Immature natural killer cell (primary cell): ENCODE measurements around the gene TMEM107. TPM values are rescaled to one million over a fixed set of nuclear protein-coding genes. Genes with fewer than 3 reads are reported as not detected.

Source experiments
- DNase-seq, 3 donors: peaks; one replicate each; pipeline ENCODE4 v3.0.0; 2022; ENCODE audit warnings: mixed read lengths in 1 of 3
- H3K27ac Mint-ChIP-seq, 6 donors: one replicate each; pipeline ENCODE4 v1.8.0; 2020; ENCODE audit warnings: mixed read lengths in 6 of 6, mild to moderate bottlenecking in 5 of 6, inconsistent platforms in 4 of 6, moderate library complexity in 3 of 6
- H3K27me3 Mint-ChIP-seq, 3 donors: one replicate each; pipeline ENCODE4 v1.8.0; 2020 to 2021; ENCODE audit warnings: low read depth in 3 of 3, mild to moderate bottlenecking in 3 of 3, mixed read lengths in 3 of 3, moderate library complexity in 3 of 3, inconsistent platforms in 1 of 3
- H3K36me3 Mint-ChIP-seq, 3 donors: one replicate each; pipeline ENCODE4 v1.8.0; 2020; ENCODE audit warnings: mixed read lengths in 3 of 3, inconsistent platforms in 2 of 3, mild to moderate bottlenecking in 2 of 3
- H3K4me1 Mint-ChIP-seq, 2 donors: one replicate each; pipeline ENCODE4 v1.8.0; 2020; ENCODE audit warnings: inconsistent platforms in 2 of 2, mild to moderate bottlenecking in 2 of 2, mixed read lengths in 2 of 2, moderate library complexity in 1 of 2
- H3K4me3 Mint-ChIP-seq, 5 donors: one replicate each; pipeline ENCODE4 v1.8.0; 2020; ENCODE audit warnings: mild to moderate bottlenecking in 5 of 5, mixed read lengths in 5 of 5, inconsistent platforms in 3 of 5, moderate library complexity in 3 of 5
- H3K9me3 Mint-ChIP-seq, 6 donors: one replicate each; pipeline ENCODE4 v1.8.0; 2020; ENCODE audit warnings: mild to moderate bottlenecking in 6 of 6, mixed read lengths in 6 of 6, inconsistent platforms in 4 of 6, moderate library complexity in 3 of 6
- polyA plus RNA-seq, 3 donors: library from polyadenylated mRNA; unstranded; fragments of 300-500 nt; fragmentation: Illumina TruSeq; gene quantifications; one replicate each; pipeline ENCODE4 v1.2.3, GENCODE V29; 2021

The TMEM107 gene
- polyA plus RNA-seq, 3 donors from 2014 or later, result 53.3 to 69.3 (median 64.0) TPM

GRCh38 chr17:8137645-8138373, 38.4 kb downstream of the TMEM107 start:
- H3K4me3 Mint-ChIP-seq, result no peak overlapping the region
- no peaks in the 10 kb centered on the region for H3K9me3 Mint-ChIP-seq
- H3K27me3 Mint-ChIP-seq, result peaks cover 8 to 22% (median 20%) of the 10 kb centered on the region in 3 donors
- peaks cover 0 to 1% of the 10 kb centered on the region in 2 donors for H3K4me1 Mint-ChIP-seq
- no peak overlapping the region for H3K27ac Mint-ChIP-seq
- no peak for DNase-seq
- H3K36me3 Mint-ChIP-seq, result peaks cover 0 to 3% (median 0%) of the 10 kb centered on the region in 3 donors

GRCh38 chr17:8133941-8134340, 42.2 kb downstream of the TMEM107 start:
- no peak for DNase-seq
- Mint-ChIP-seq H3K36me3 (no peaks in the 10 kb centered on the region), H3K4me1 (peaks cover 0 to 1% of the 10 kb centered on the region in 2 donors), H3K27me3 (peaks cover 3 to 8% (median 6%) of the 10 kb centered on the region in 3 donors), H3K4me3 (no peak overlapping the region), H3K27ac (no peak overlapping the region), H3K9me3 (no peaks in the 10 kb centered on the region)

- H3K27me3 Mint-ChIP-seq, result peaks cover 3 to 8% (median 7%) of the 10 kb centered on the region in 3 donors
- H3K4me1 Mint-ChIP-seq, result peaks cover 0 to 1% of the 10 kb centered on the region in 2 donors
- no peak for DNase-seq
- H3K9me3 Mint-ChIP-seq, result no peaks in the 10 kb centered on the region
- no peaks in the 10 kb centered on the region for H3K36me3 Mint-ChIP-seq
- H3K4me3 Mint-ChIP-seq, result no peak overlapping the region
- H3K27ac Mint-ChIP-seq, result no peak overlapping the region
Observed at GRCh38 chr17:8133399-8133798, 42.8 kb downstream of the TMEM107 start.

DNA sequence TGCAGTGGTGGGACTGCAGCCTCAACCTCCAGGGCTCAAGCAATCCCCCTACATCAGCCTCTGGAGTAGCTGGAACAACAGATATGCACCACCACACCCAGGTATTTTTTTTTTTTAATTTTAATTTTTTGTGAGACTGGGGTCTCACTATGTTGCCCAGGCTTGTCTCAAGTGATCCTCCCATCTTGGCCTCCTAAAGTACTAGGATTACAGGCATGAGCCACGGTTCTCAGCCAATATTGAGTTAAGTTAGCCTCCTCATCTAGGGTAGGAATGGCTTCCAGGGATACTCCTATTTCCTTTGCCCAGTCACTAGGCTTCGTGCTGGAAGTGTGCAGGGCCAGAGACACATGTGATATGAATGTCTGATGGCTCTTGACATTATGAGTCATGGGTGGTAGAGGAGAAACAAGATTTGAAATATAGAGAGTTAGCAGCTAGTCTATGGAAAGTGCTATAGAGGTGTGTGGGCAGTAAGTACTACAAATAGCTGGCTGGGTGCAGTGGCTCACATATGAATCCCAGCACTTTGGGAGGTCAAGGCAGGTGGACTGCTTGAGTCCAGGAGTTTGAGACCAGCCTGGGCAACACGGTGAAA, 44.2 kb downstream of the TMEM107 start:
- Mint-ChIP-seq H3K4me3 (no peak overlapping the region), H3K36me3 (no peaks in the 10 kb centered on the region), H3K27ac (no peak overlapping the region), H3K27me3 (peaks cover 5 to 12% (median 11%) of the 10 kb centered on the region in 3 donors), H3K4me1 (peaks cover 5% of the 10 kb centered on the region in 2 donors), H3K9me3 (no peaks in the 10 kb centered on the region)
- DNase-seq, result no peak

DNA sequence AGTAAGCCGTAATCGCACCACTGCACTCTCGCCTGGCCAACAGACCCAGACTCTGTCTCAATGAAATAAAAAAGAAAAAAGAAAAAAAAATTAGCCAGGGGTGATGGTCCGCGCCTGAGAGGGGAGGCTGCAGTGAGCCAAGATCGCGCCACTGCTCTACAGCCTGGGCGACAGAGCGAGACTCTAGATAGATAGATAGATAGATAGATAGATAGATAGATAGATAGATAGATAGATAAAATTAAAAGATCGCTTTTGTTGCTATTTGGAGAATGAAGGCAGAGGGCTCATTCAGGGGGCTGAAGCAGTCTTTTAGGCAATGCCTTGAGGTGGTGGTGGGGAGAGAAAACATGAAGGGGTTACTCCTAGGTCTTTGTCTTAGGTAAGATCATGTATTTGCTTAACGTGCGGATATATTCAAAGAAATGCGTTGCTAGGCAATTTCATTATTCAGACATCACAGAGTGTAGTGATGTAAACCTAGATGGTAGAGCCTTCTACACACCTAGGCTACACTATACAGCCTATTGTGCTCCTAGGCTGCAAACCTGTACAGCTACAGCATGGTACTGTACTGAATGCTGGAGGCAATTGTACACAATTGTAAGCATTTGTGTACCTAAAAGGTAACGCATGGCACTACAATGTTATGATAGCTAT, 47.9 kb downstream of the TMEM107 start:
- H3K4me3 Mint-ChIP-seq, result peak overlapping the region in 3 of 5 donors; percentile 27 to 30 (median 29)
- H3K4me1 Mint-ChIP-seq, result peaks cover 35 to 42% of the 10 kb centered on the region in 2 donors
- no peak overlapping the region for H3K27ac Mint-ChIP-seq
- H3K9me3 Mint-ChIP-seq, result peaks cover 0 to 2% (median 0%) of the 10 kb centered on the region in 6 donors
- H3K36me3 Mint-ChIP-seq, result no peaks in the 10 kb centered on the region
- H3K27me3 Mint-ChIP-seq, result peaks cover 34 to 43% (median 41%) of the 10 kb centered on the region in 3 donors
- no peak for DNase-seq

DNA sequence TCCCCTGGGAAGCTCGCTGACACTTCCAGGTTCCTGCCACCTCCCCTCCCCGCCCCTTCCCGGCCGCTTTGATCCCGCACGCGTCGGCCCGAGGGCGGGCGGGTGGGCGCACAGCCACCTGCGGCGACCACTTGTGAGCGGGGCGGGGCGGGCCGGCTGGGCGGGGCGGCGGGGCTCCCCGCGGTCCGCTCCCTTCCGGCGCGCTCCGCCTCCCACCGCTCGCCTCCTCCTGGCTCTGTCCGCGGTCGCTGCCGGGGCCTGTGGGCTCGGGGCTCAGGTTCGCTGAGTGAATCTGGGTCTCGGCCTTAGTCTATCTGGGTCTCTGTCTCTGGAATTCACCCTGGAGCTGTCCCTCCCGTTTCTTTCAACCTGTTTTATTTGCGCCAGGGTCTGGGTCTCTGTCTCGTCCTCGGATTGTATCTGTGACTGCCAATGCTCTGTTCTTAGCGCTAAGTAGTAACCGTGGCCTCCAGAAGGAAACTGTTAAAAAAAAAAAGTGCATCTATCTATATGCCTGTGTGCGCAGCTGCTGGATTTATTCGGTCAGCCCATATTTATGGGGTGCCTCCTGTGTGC, 49.6 kb downstream of the TMEM107 start:
- Mint-ChIP-seq H3K27me3 (peaks cover 37 to 54% (median 48%) of the 10 kb centered on the region in 3 donors), H3K36me3 (no peaks in the 10 kb centered on the region), H3K4me1 (peaks cover 45 to 53% of the 10 kb centered on the region in 2 donors), H3K27ac (peak overlapping the region; percentile 35 to 90 (median 72)), H3K4me3 (peak overlapping the region; percentile 91 to 100 (median 98)), H3K9me3 (peaks cover 0 to 2% (median 0%) of the 10 kb centered on the region in 6 donors)
- peak in 1 of 3 donors; percentile 46 for DNase-seq

DNA sequence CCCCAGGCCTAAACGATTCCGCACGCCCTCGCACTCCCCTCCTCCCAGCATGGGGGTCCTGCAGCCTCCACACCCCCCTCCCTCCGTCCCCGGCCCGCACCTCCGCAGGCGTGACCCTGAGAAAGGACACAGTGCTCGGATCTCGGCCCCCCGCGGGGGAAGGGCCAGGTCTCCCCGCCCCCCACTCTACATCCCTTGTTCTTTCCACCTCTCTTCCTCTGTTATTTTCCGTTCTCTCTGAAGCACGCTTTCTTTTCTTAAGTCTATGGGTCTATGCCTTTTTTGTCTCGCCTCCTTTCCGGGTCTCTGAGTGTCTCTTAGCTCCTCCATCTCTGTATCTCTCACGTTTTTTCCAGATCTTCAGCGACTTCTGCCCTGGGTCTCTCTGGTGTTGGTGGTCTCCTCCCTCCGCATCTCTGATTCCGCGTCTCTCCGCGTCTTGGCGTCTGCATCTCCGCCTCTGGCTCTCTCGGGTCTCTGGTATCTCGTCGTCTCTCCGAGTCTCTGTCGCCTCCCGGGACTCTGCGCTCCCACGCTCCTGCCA, 50.2 kb downstream of the TMEM107 start:
- Mint-ChIP-seq H3K4me1 (peaks cover 47 to 57% of the 10 kb centered on the region in 2 donors), H3K4me3 (peak overlapping the region; percentile 90 to 100 (median 98)), H3K27me3 (peaks cover 37 to 56% (median 50%) of the 10 kb centered on the region in 3 donors), H3K9me3 (peaks cover 0 to 2% (median 0%) of the 10 kb centered on the region in 6 donors), H3K27ac (peak overlapping the region; percentile 28 to 92 (median 78)), H3K36me3 (no peaks in the 10 kb centered on the region)
- DNase-seq, result peak in 1 of 3 donors; percentile 21

DNA sequence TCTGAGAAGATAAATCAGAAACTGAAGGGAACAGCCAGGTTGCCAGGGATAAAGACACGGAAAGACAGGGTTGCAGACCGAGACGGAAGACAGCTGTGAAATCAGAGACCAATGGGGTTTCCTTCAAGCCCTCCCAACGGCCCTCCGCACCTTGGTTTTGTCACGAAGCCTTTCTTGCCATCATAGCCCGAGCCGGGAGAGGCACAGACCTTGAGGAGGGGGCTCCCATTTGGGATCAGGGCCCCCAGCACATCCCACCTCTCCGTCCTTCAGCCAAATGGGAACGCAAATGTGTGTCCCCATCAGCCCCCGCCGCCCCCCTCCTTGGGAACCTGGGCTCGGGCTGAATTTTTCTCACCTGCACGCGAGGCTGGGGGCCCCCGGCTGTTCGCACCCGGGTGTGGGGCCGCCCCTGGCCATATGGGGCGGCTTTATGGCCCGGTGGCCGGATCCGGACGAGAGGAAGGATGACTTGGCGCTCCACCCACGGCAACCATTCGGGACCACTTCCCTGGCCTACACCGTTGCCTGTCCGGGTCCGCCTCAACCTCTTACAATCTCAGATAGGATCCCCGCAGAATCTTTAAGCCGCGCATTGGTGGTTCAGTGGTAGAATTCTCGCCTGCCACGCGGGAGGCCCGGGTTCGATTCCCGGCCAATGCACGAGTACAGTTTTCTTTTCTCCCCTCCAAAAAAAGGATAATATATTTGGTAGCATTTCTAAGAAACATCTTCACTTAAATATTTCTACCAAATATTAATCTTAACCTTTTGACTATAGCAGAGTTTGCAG, 50.8 kb downstream of the TMEM107 start:
- Mint-ChIP-seq H3K9me3 (peaks cover 0 to 5% (median 0%) of the 10 kb centered on the region in 6 donors), H3K4me3 (peak overlapping the region; percentile 90 to 100 (median 98)), H3K4me1 (peaks cover 54 to 63% of the 10 kb centered on the region in 2 donors), H3K27me3 (peaks cover 44 to 63% (median 57%) of the 10 kb centered on the region in 3 donors), H3K36me3 (no peaks in the 10 kb centered on the region), H3K27ac (peak overlapping the region; percentile 62 to 92 (median 84))
- peak; percentile 86 to 89 (median 87) for DNase-seq

GRCh38 chr17:8124350-8125153, 51.6 kb downstream of the TMEM107 start:
- peak in 1 of 3 donors; percentile 13 for DNase-seq
- Mint-ChIP-seq H3K36me3 (no peaks in the 10 kb centered on the region), H3K27me3 (peaks cover 50 to 68% (median 65%) of the 10 kb centered on the region in 3 donors), H3K27ac (peak overlapping the region in 5 of 6 donors; percentile 3 to 85 (median 82)), H3K9me3 (peaks cover 0 to 7% (median 0%) of the 10 kb centered on the region in 6 donors), H3K4me3 (peak overlapping the region; percentile 90 to 100 (median 98)), H3K4me1 (peaks cover 62 to 71% of the 10 kb centered on the region in 2 donors)

- Mint-ChIP-seq H3K36me3 (peaks cover 0 to 3% (median 0%) of the 10 kb centered on the region in 3 donors), H3K27ac (peak within 1 kb of the TSS in 5 of 6 donors; percentile 22 to 85 (median 82)), H3K4me1 (peaks cover 66 to 78% of the 10 kb centered on the region in 2 donors), H3K27me3 (peaks cover 57 to 72% (median 72%) of the 10 kb centered on the region in 3 donors), H3K9me3 (peaks cover 0 to 7% (median 0%) of the 10 kb centered on the region in 6 donors), H3K4me3 (peak within 1 kb of the TSS; percentile 90 to 100 (median 98))
- no peak for DNase-seq
Observed at GRCh38 chr17:8123695-8124349, 52.4 kb downstream of the TMEM107 start, which contains the start of gene HES7. Gene HES7, minus strand, starts transcription at chr17:8124106. Its CDS starts 22 bp downstream, at chr17:8124084.

DNA sequence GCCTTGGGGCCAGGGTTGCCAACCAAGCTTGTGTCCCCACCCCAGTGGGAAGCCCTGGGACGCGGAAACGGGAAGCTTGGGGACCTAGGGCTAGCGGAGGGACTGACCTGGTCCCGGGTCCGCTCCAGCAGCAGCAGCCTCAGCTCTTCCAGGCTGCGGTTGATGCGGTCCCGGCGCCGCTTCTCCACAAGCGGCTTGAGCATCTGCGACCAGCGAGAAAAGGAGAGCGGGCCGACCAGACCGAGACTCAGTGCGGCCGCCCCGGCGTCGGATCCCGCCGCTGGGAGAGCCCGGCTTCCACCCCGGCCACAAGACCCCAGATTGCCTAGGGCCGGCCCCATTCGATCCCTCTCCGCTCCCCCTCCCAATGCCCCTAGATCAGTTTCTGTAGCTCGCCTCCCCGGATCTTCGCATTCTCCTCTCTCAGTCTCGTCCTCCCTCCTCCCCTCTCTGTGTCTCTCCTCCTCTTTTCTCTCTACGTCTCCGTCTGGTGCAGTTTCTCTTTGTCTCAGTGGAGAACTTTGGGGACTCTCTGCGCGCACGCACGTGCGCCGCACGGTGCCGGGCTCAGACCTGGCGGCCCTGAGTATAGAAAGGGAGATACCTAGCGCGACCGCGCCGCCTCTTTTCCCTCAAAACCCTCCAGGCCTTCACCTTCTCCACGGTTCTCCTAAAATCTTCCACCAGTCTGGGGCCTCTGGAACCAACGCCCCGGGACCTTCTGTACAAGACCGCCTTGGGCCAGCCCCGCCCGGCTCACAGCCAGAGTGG, 53.1 kb downstream of the TMEM107 start:
- H3K27me3 Mint-ChIP-seq, result peaks cover 62 to 80% (median 71%) of the 10 kb centered on the region in 3 donors
- peak overlapping the region in 4 of 6 donors; percentile 20 to 41 (median 22) for H3K27ac Mint-ChIP-seq
- H3K4me3 Mint-ChIP-seq, result peak overlapping the region; percentile 79 to 100 (median 91)
- peaks cover 73 to 86% of the 10 kb centered on the region in 2 donors for H3K4me1 Mint-ChIP-seq
- H3K9me3 Mint-ChIP-seq, result peaks cover 0 to 8% (median 0%) of the 10 kb centered on the region in 6 donors
- H3K36me3 Mint-ChIP-seq, result peaks cover 0 to 3% (median 0%) of the 10 kb centered on the region in 3 donors
- peak in 1 of 3 donors; percentile 30 for DNase-seq
